Lower leg skin (tissue), 4 donors: ENCODE results near the gene TMC5. TPM values are rescaled to one million over a fixed set of nuclear protein-coding genes. Genes with fewer than 3 reads are reported as not detected.

Experiments used
- DNase-seq, 2 donors: peaks; one replicate each; pipeline ENCODE4 v3.0.0-alpha.2; 2019; ENCODE audit warnings: low spot score in 2 of 2
- H3K4me3 ChIP-seq: fragments of 200-600 bp; sonication (generic); 2 replicates; pipeline ENCODE4 v1.5.1; 2017; ENCODE audit warnings: mild to moderate bottlenecking, low read depth; ENCODE audit not compliant: poor library complexity, severe bottlenecking
- CTCF ChIP-seq, 3 donors: fragments of 450-650 bp; IDR thresholded peaks; one replicate each; pipeline ENCODE4 v1.5.1; 2016; ENCODE audit warnings: antibody characterized with exemption in 3 of 3, mild to moderate bottlenecking in 3 of 3, moderate library complexity in 2 of 3
- POLR2A ChIP-seq, 2 donors: fragments of 450-650 bp; IDR thresholded peaks; one replicate each; pipeline ENCODE4 v1.6.1; 2016 to 2017; ENCODE audit warnings: antibody characterized with exemption in 2 of 2, mild to moderate bottlenecking in 1 of 2, moderate library complexity in 1 of 2
- WGBS, 2 donors: methylation state at CpG; one replicate each; pipeline ENCODE4 v1.1.5; 2018; 5-methylcytosine and 5-hydroxymethylcytosine counted together
- intact Hi-C: fragments of 100-400 bp; cut with DNase I; formaldehyde crosslinking; loops from one replicate; pipeline ENCODE4 v1.15.0; 2023; ENCODE audit warnings: low total_unique reads
- total RNA-seq, 4 donors: library from RNA; depleted of rRNA; stranded (reverse); fragments of >200 nt; gene quantifications; one replicate each; pipeline ENCODE4 v1.1.0, GENCODE V29; 2016

The TMC5 gene
- total RNA-seq, 4 donors from 2014 or later = 0.80 to 1.8 (median 1.2) TPM

- WGBS, 2 donors = 61 to 65% methylated on average over 5 of the region's 5 CpGs
- TF ChIP-seq POLR2A (IDR thresholded peaks at IDR 0.05) (no peak), CTCF (IDR thresholded peaks at IDR 0.05) (no peak)
Measured at GRCh38 chr16:19474617-19475016, 56.9 kb downstream of the TMC5 start.

GRCh38 chr16:19478505-19478904 is 60.8 kb downstream of the TMC5 start:
- H3K4me3 ChIP-seq = no peak overlapping the region
- intact Hi-C loops = no loop called here
- 88 to 89% methylated on average over 1 of the region's 1 CpG for WGBS, 2 donors
- DNase-seq = no peak
- TF ChIP-seq POLR2A (IDR thresholded peaks at IDR 0.05) (no peak), CTCF (IDR thresholded peaks at IDR 0.05) (no peak)

More at GRCh38 chr16:19474617-19475016, 56.9 kb downstream of the TMC5 start:
- DNase-seq = no peak
- H3K4me3 ChIP-seq = no peak overlapping the region
- intact Hi-C loops = no loop called here

- intact Hi-C loops = no loop called here
- TF ChIP-seq CTCF (IDR thresholded peaks at IDR 0.05) (no peak), POLR2A (IDR thresholded peaks at IDR 0.05) (no peak)
- no peak overlapping the region for H3K4me3 ChIP-seq
- 70 to 72% methylated on average over 3 of the region's 3 CpGs for WGBS, 2 donors
- no peak for DNase-seq
Measured at GRCh38 chr16:19479302-19479721, 61.6 kb downstream of the TMC5 start.

- WGBS, 2 donors = 68 to 75% methylated on average over 2 of the region's 2 CpGs
- no peak for DNase-seq
- H3K4me3 ChIP-seq = no peak overlapping the region
- TF ChIP-seq CTCF (IDR thresholded peaks at IDR 0.05) (no peak), POLR2A (IDR thresholded peaks at IDR 0.05) (no peak)
- intact Hi-C loops = no loop called here
Measured at GRCh38 chr16:19481296-19481695, 63.6 kb downstream of the TMC5 start.

- no peak overlapping the region for H3K4me3 ChIP-seq
- no peak for DNase-seq
- no peak for TF ChIP-seq POLR2A (IDR thresholded peaks at IDR 0.05)
- TF ChIP-seq CTCF (IDR thresholded peaks at IDR 0.05) = no peak
- intact Hi-C loops = no loop called here
- WGBS, 2 donors = 85 to 87% methylated on average over 5 of the region's 5 CpGs
Measured at GRCh38 chr16:19481769-19482168, 64.1 kb downstream of the TMC5 start.

GRCh38 chr16:19482291-19482690 is 64.6 kb downstream of the TMC5 start:
- no peak overlapping the region for H3K4me3 ChIP-seq
- WGBS, 2 donors = 54 to 93% methylated on average over 1 of the region's 1 CpG
- DNase-seq = no peak
- intact Hi-C loops = no loop called here
- TF ChIP-seq POLR2A (IDR thresholded peaks at IDR 0.05) = no peak
- no peak for TF ChIP-seq CTCF (IDR thresholded peaks at IDR 0.05)
